ENCODE results near the gene USB1. TPM values are rescaled to one million over a fixed set of nuclear protein-coding genes. Genes with fewer than 3 reads are reported as not detected.
A peak's percentile ranks its signal among the peaks of the same experiment; 100 is the strongest.

Gene USB1
- total and polyA plus RNA-seq, 5 donors, result 24.5 to 35.3 (median 29.1) TPM

- H3K27me3 ChIP-seq (ENCODE audit: control insufficient read depth, insufficient read depth), result no peaks in the 10 kb centered on the region
- no peak overlapping the region for H3K4me3 ChIP-seq (ENCODE audit: low read length)
- ATAC-seq (no peak), DNase-seq (peak in 1 of 3 donors; percentile 27)
- no peaks in the 10 kb centered on the region for H3K9me3 ChIP-seq (ENCODE audit: control insufficient read depth, low read length)
- 81% methylated on average over 8 of the region's 8 CpGs for WGBS
- peaks cover 2% of the 10 kb centered on the region for H3K4me1 ChIP-seq (ENCODE audit: control insufficient read depth, insufficient read depth, low read length)
- intact Hi-C loops (cut with DNase I), result loop anchor here in 2 of 4 donors (2.0 to 10.0 kb wide), 2 partner anchors 103 to 175 kb away; partner anchors contain the start of gene CSNK2A2 (in 1 of the 2)
- H3K27ac ChIP-seq (ENCODE audit: low read length), result no peak overlapping the region
Observed at GRCh38 chr16:58019866-58020538, 18.8 kb downstream of the USB1 start.

GRCh38 chr16:58020628-58021521 lies 19.7 kb downstream of the USB1 start:
- 42% methylated on average over 8 of the region's 8 CpGs for WGBS
- H3K27ac ChIP-seq (ENCODE audit: low read length), result no peak overlapping the region
- ATAC-seq, result no peak
- intact Hi-C loops (cut with DNase I), result loop anchor here in 2 of 4 donors (2.0 to 10.0 kb wide), 2 partner anchors 102 to 174 kb away; partner anchors contain the start of gene CSNK2A2 (in 1 of the 2)
- H3K4me1 ChIP-seq (ENCODE audit: control insufficient read depth, insufficient read depth, low read length), result peaks cover 2% of the 10 kb centered on the region
- H3K9me3 ChIP-seq (ENCODE audit: control insufficient read depth, low read length), result no peaks in the 10 kb centered on the region
- no peaks in the 10 kb centered on the region for H3K27me3 ChIP-seq (ENCODE audit: control insufficient read depth, insufficient read depth)
- DNase-seq, result peak in 2 of 3 donors; percentile 75 to 79
- H3K4me3 ChIP-seq (ENCODE audit: low read length), result no peak overlapping the region

GRCh38 chr16:58021661-58022551 lies 20.7 kb downstream of the USB1 start:
- H3K4me1 ChIP-seq (ENCODE audit: control insufficient read depth, insufficient read depth, low read length), result peaks cover 2% of the 10 kb centered on the region
- ATAC-seq, result no peak
- DNase-seq, result peak in 1 of 3 donors; percentile 36
- H3K9me3 ChIP-seq (ENCODE audit: control insufficient read depth, low read length), result no peaks in the 10 kb centered on the region
- WGBS, result 70% methylated on average over 8 of the region's 8 CpGs
- intact Hi-C loops (cut with DNase I), result loop anchor here in 3 of 4 donors (2.0 to 10.0 kb wide), 3 partner anchors 97 to 173 kb away; partner anchors contain the start of gene CSNK2A2 (in 1 of the 3)
- H3K27me3 ChIP-seq (ENCODE audit: control insufficient read depth, insufficient read depth), result no peaks in the 10 kb centered on the region
- no peak overlapping the region for H3K27ac ChIP-seq (ENCODE audit: low read length)
- no peak overlapping the region for H3K4me3 ChIP-seq (ENCODE audit: low read length)

- H3K4me1 ChIP-seq (ENCODE audit: control insufficient read depth, insufficient read depth, low read length), result peaks cover 3% of the 10 kb centered on the region
- no peaks in the 10 kb centered on the region for H3K9me3 ChIP-seq (ENCODE audit: control insufficient read depth, low read length)
- 17% methylated on average over 18 of the region's 18 CpGs for WGBS
- intact Hi-C loops (cut with DNase I), result loop anchor here in 2 of 4 donors (2.0 to 10.0 kb wide), 2 partner anchors 96 to 172 kb away; partner anchors contain the start of gene CSNK2A2 (in 1 of the 2)
- DNase-seq (peak; percentile 85 to 93 (median 92)), ATAC-seq (peak; percentile 48 to 55)
- no peak overlapping the region for H3K4me3 ChIP-seq (ENCODE audit: low read length)
- peak overlapping the region; percentile 62 for H3K27ac ChIP-seq (ENCODE audit: low read length)
- no peaks in the 10 kb centered on the region for H3K27me3 ChIP-seq (ENCODE audit: control insufficient read depth, insufficient read depth)
Observed at GRCh38 chr16:58022601-58023371, 21.6 kb downstream of the USB1 start.

GRCh38 chr16:58024486-58025350 lies 23.5 kb downstream of the USB1 start:
- intact Hi-C loops (cut with DNase I), result loop anchor here in 2 of 4 donors (2.0 to 10.0 kb wide), 2 partner anchors 102 to 170 kb away; partner anchors contain the start of gene CSNK2A2 (in 1 of the 2)
- 7% methylated on average over 57 of the region's 57 CpGs for WGBS
- no peaks in the 10 kb centered on the region for H3K27me3 ChIP-seq (ENCODE audit: control insufficient read depth, insufficient read depth)
- H3K27ac ChIP-seq (ENCODE audit: low read length), result peak overlapping the region; percentile 9
- H3K4me3 ChIP-seq (ENCODE audit: low read length), result peak overlapping the region; percentile 57
- ATAC-seq, result peak in 1 of 2 donors; percentile 19
- peak; percentile 50 to 82 (median 77) for DNase-seq
- H3K4me1 ChIP-seq (ENCODE audit: control insufficient read depth, insufficient read depth, low read length), result peaks cover 14% of the 10 kb centered on the region
- H3K9me3 ChIP-seq (ENCODE audit: control insufficient read depth, low read length), result no peaks in the 10 kb centered on the region

- no peaks in the 10 kb centered on the region for H3K27me3 ChIP-seq (ENCODE audit: control insufficient read depth, insufficient read depth)
- peak within 1 kb of the TSS; percentile 88 for H3K27ac ChIP-seq (ENCODE audit: low read length)
- H3K9me3 ChIP-seq (ENCODE audit: control insufficient read depth, low read length), result no peaks in the 10 kb centered on the region
- DNase-seq (peak; percentile 78 to 92 (median 90)), ATAC-seq (peak; percentile 71 to 76)
- peaks cover 21% of the 10 kb centered on the region for H3K4me1 ChIP-seq (ENCODE audit: control insufficient read depth, insufficient read depth, low read length)
- intact Hi-C loops (cut with DNase I), result loop anchor here in 2 of 4 donors (2.0 to 10.0 kb wide), 2 partner anchors 101 to 169 kb away; partner anchors contain the start of gene CSNK2A2 (in 1 of the 2)
- under 1% methylated on average over 90 of the region's 90 CpGs for WGBS
- peak within 1 kb of the TSS; percentile 57 for H3K4me3 ChIP-seq (ENCODE audit: low read length)
Observed at GRCh38 chr16:58025351-58026138, 24.3 kb downstream of the USB1 start, which contains the start of gene MMP15. TSS of gene MMP15 (plus strand) at chr16:58025754. CDS start at chr16:58026351, 597 bp downstream.

GRCh38 chr16:58026139-58026704 lies 25.0 kb downstream of the USB1 start:
- Histone ChIP-seq H3K4me1 (ENCODE audit: control insufficient read depth, insufficient read depth, low read length) (peaks cover 23% of the 10 kb centered on the region), H3K27ac (ENCODE audit: low read length) (peak overlapping the region; percentile 88), H3K4me3 (ENCODE audit: low read length) (peak overlapping the region; percentile 57), H3K27me3 (ENCODE audit: control insufficient read depth, insufficient read depth) (no peaks in the 10 kb centered on the region), H3K9me3 (ENCODE audit: control insufficient read depth, low read length) (no peaks in the 10 kb centered on the region)
- under 1% methylated on average over 65 of the region's 65 CpGs for WGBS
- DNase-seq, result peak; percentile 66 to 90 (median 89)
- intact Hi-C loops (cut with DNase I), result loop anchor here in 1 of 4 donors (10.0 kb wide), 1 partner anchor 169 kb away; the partner anchor contains the start of gene CSNK2A2
- peak; percentile 41 to 45 for ATAC-seq

- intact Hi-C loops (cut with DNase I), result loop anchor here in 1 of 4 donors (10.0 kb wide), 1 partner anchor 168 kb away; the partner anchor contains the start of gene CSNK2A2
- H3K4me3 ChIP-seq (ENCODE audit: low read length), result peak overlapping the region; percentile 57
- H3K27me3 ChIP-seq (ENCODE audit: control insufficient read depth, insufficient read depth), result no peaks in the 10 kb centered on the region
- ATAC-seq, result peak in 1 of 2 donors; percentile 0
- no peaks in the 10 kb centered on the region for H3K9me3 ChIP-seq (ENCODE audit: control insufficient read depth, low read length)
- peak in 1 of 3 donors; percentile 75 for DNase-seq
- 1% methylated on average over 38 of the region's 38 CpGs for WGBS
- peak overlapping the region; percentile 88 for H3K27ac ChIP-seq (ENCODE audit: low read length)
- H3K4me1 ChIP-seq (ENCODE audit: control insufficient read depth, insufficient read depth, low read length), result peaks cover 25% of the 10 kb centered on the region
Observed at GRCh38 chr16:58026705-58027160, 25.5 kb downstream of the USB1 start.
